HepG2 (cell line): Measurements from ENCODE around the gene MFSD6.

ENCODE experiments used
- MAZ ChIP-seq, 2 experiments: sonication (generic) in 1 of 2; formaldehyde crosslinking in 1 of 2; IDR thresholded peaks; 2 replicates each; pipeline versions ENCODE4 v1.5.0 to v1.6.1; 2012 to 2020; ENCODE audit warnings: low read depth in 2 of 2, mild to moderate bottlenecking in 2 of 2, borderline replicate concordance in 1 of 2, improper control_type of control experiment in 1 of 2, low read length in 1 of 2, missing genetic modification reagents in 1 of 2, moderate library complexity in 1 of 2
- MXI1 ChIP-seq: IDR thresholded peaks from 3 replicates; pipeline ENCODE4 v1.6.1; 2012; ENCODE audit warnings: low read depth, low read length, inconsistent platforms, borderline replicate concordance
- PHF5A ChIP-seq: IDR thresholded peaks from one replicate; pipeline ENCODE4 v1.6.1; 2018; ENCODE audit warnings: low read depth, missing genetic modification reagents; ENCODE audit not compliant: unreplicated experiment
- POLR2AphosphoS5 ChIP-seq: IDR thresholded peaks from 2 replicates; pipeline ENCODE4 v1.6.1; 2012; ENCODE audit warnings: low read depth, low read length
- RBM22 ChIP-seq: fragments of 200-400 bp; formaldehyde crosslinking; optimal IDR thresholded peaks from 2 replicates; pipeline ENCODE3; 2017; ENCODE audit warnings: mild to moderate bottlenecking, low read length, moderate library complexity
- SP1 ChIP-seq, 2 experiments: fragments of 450-650 bp in 1 of 2; sonication (generic) in 1 of 2; formaldehyde crosslinking in 1 of 2; IDR thresholded peaks; 2 replicates each; pipeline versions ENCODE4 v1.4.0 to v1.6.1; 2016 to 2020; ENCODE audit warnings: missing genetic modification reagents in 1 of 2
- TF ChIP-seq, protein P1 (sequence below): sonication (generic); formaldehyde crosslinking; IDR thresholded peaks from 2 replicates; pipeline ENCODE4 v1.4.0; 2020; ENCODE audit warnings: mild to moderate bottlenecking, missing genetic modification reagents
- TF ChIP-seq, protein P2 (sequence below): IDR thresholded peaks from 2 replicates; pipeline ENCODE4 v1.6.1; 2012; ENCODE audit warnings: inconsistent platforms
- TF ChIP-seq, protein P3 (sequence below): sonication (generic); formaldehyde crosslinking; IDR thresholded peaks from 2 replicates; pipeline ENCODE4 v1.5.0; 2020; ENCODE audit warnings: mild to moderate bottlenecking, missing genetic modification reagents, moderate library complexity

DNA sequence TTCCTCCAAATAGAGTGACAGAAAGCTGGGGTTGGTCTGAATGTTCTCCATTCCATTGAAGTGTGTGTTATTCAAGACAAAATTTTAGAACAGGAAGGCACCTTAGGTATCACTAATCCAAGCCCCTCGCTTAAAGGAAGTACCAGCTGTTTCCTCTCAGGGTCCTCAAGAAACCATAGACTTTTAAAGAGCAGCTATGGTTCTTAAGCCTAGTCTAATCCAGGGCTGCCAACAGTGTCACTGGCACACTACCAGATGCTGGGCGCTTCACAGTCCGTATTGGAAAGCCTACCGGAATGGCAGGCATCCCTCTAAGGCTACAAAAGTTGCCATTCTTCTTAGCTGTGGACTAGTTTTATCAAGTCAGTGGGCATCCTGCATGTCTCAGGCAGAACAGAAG is 124.4 kb downstream of the MFSD6 start:
- TF ChIP-seq, protein P1, sequence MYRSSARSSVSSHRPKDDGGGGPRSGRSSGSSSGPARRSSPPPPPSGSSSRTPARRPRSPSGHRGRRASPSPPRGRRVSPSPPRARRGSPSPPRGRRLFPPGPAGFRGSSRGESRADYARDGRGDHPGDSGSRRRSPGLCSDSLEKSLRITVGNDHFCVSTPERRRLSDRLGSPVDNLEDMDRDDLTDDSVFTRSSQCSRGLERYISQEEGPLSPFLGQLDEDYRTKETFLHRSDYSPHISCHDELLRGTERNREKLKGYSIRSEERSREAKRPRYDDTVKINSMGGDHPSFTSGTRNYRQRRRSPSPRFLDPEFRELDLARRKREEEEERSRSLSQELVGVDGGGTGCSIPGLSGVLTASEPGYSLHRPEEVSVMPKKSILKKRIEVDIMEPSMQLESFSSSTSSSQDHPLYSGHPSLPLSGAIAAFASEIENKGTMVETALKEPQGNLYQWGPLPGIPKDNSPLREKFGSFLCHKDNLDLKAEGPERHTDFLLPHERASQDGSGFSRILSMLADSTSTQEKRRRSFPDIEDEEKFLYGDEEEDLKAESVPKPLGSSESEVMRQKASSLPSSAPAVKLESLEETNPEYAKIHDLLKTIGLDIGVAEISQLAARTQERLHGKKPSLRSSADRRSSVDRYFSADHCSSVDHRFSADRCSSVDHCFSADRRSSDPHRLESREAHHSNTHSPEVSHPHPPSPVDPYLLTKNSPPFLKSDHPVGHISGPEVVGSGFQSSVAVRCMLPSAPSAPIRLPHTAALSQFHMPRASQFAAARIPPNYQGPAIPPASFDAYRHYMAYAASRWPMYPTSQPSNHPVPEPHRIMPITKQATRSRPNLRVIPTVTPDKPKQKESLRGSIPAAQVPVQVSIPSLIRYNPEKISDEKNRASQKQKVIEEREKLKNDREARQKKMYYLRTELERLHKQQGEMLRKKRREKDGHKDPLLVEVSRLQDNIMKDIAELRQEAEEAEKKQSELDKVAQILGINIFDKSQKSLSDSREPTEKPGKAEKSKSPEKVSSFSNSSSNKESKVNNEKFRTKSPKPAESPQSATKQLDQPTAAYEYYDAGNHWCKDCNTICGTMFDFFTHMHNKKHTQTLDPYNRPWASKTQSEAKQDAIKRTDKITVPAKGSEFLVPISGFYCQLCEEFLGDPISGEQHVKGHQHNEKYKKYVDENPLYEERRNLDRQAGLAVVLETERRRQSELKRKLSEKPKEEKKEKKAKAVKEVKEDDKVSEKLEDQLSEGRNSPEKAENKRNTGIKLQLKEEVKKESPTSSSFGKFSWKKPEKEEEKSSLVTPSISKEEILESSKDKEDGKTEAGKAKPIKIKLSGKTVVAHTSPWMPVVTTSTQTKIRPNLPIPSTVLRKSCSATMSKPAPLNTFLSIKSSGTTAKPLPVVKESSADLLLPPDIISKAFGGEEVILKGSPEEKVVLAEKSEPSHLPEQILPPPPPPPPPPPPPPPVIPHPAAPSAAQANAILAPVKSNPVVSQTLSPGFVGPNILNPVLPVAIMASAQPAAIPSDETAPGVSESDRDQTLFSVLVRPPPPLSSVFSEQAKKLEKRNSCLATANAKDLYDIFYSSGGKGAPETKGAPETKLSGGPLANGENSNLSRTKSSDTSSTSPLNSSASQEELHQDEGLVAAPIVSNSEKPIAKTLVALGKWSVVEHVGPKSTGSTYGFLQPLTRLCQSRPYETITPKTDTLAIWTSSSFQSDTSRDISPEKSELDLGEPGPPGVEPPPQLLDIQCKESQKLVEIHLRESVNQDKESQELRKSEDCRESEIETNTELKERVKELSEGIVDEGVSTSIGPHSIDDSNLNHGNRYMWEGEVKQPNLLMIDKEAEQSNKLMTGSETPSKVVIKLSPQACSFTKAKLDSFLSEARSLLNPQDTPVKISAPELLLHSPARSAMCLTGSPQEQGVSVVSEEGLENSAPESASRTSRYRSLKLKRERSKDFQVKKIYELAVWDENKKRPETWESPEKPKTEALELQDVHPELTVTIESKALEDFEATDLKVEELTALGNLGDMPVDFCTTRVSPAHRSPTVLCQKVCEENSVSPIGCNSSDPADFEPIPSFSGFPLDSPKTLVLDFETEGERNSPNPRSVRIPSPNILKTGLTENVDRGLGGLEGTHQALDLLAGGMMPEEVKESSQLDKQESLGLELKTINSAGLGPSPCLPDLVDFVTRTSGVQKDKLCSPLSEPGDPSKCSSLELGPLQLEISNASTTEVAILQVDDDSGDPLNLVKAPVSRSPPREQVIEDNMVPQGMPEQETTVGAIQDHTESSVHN (CRISPR knock-in tag) = no peak
- TF ChIP-seq POLR2AphosphoS5 (no peak), PHF5A (CRISPR knock-in tag) (no peak), RBM22 (no peak), SP1 (IDR thresholded peaks at IDR 0.05) (no peak), SP1 (CRISPR knock-in tag; IDR thresholded peaks at IDR 0.05) (no peak), MXI1 (no peak), MAZ (IDR thresholded peaks at IDR 0.05; ENCODE audit: borderline replicate concordance, low read depth, low read length) (no peak), MAZ (CRISPR knock-in tag; IDR thresholded peaks at IDR 0.05; ENCODE audit: low read depth) (no peak)
- TF ChIP-seq, protein P2, sequence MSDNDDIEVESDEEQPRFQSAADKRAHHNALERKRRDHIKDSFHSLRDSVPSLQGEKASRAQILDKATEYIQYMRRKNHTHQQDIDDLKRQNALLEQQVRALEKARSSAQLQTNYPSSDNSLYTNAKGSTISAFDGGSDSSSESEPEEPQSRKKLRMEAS = no peak
- TF ChIP-seq, protein P3, sequence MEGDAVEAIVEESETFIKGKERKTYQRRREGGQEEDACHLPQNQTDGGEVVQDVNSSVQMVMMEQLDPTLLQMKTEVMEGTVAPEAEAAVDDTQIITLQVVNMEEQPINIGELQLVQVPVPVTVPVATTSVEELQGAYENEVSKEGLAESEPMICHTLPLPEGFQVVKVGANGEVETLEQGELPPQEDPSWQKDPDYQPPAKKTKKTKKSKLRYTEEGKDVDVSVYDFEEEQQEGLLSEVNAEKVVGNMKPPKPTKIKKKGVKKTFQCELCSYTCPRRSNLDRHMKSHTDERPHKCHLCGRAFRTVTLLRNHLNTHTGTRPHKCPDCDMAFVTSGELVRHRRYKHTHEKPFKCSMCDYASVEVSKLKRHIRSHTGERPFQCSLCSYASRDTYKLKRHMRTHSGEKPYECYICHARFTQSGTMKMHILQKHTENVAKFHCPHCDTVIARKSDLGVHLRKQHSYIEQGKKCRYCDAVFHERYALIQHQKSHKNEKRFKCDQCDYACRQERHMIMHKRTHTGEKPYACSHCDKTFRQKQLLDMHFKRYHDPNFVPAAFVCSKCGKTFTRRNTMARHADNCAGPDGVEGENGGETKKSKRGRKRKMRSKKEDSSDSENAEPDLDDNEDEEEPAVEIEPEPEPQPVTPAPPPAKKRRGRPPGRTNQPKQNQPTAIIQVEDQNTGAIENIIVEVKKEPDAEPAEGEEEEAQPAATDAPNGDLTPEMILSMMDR (CRISPR knock-in tag) = no peak
